A549 (cell line): ENCODE measurements around the gene KCNMA1. TPM values are rescaled to one million over a fixed set of nuclear protein-coding genes. Genes with fewer than 3 reads are reported as not detected.

Experiments
- ATAC-seq, 2 experiments: fragments of 200-7000 bp in 1 of 2; fragments of >200 bp in 1 of 2; cut with Nextera tagmentation in 1 of 2; cut with Tn5 transposase in 1 of 2; 3 replicates each; pipeline versions ENCODE4 v1.8.0 to v1.9.1; 2018 to 2020; ENCODE audit warnings: mild to moderate bottlenecking in 1 of 2, moderate library complexity in 1 of 2
- CTCF ChIA-PET: fragments of 300-600 bp; sonication (Branson Sonifier 250); formaldehyde crosslinking; extraction: SDS; loops from one replicate; lab custom pipeline; 2021; ENCODE audit warnings: antibody characterized with exemption, inconsistent platforms; lab: Yijun Ruan, JAX
- POLR2A ChIA-PET: fragments of 350-600 bp; formaldehyde crosslinking; extraction: SDS; loops from one replicate; lab custom pipeline; 2021; ENCODE audit warnings: antibody characterized with exemption, inconsistent platforms; lab: Yijun Ruan, JAX
- DNase-seq, 2 experiments: peaks; one replicate each; pipeline versions ENCODE4 v3.0.0 to v3.0.0-alpha.2; 2011 to 2016; ENCODE audit warnings: low read depth in 1 of 2, low spot score in 1 of 2
- FAIRE-seq: peaks from 2 replicates; lab custom pipeline; 2011; peaks lifted over from hg19 to GRCh38; lab: Jason Lieb, UNC
- H3K27ac ChIP-seq, 2 experiments: fragments of >200 bp; sonication (Bioruptor Twin); formaldehyde crosslinking; 3 replicates each; pipeline ENCODE4 v1.5.1; 2016 to 2017
- H3K4me1 ChIP-seq: fragments of >200 bp; sonication (Bioruptor Twin); formaldehyde crosslinking; 3 replicates; pipeline ENCODE4 v1.6.1; 2016
- H3K4me2 ChIP-seq: fragments of >200 bp; sonication (Bioruptor Twin); formaldehyde crosslinking; 3 replicates; pipeline ENCODE4 v1.6.1; 2016
- H3K4me3 ChIP-seq: fragments of >200 bp; sonication (Bioruptor Twin); formaldehyde crosslinking; 3 replicates; pipeline ENCODE4 v1.5.1; 2016
- H3K9me3 ChIP-seq: fragments of >200 bp; sonication (Bioruptor Twin); formaldehyde crosslinking; 3 replicates; pipeline ENCODE4 v1.6.1; 2016
- CTCF ChIP-seq: fragments of >200 bp; sonication (Bioruptor Twin); formaldehyde crosslinking; IDR thresholded peaks from 3 replicates; pipeline ENCODE4 v1.5.1; 2016
- E2F6 ChIP-seq: IDR thresholded peaks from 2 replicates; pipeline ENCODE4 v1.6.1; 2012; ENCODE audit warnings: low read depth, borderline replicate concordance
- EHMT2 ChIP-seq: fragments of 200-600 bp; sonication (generic); IDR thresholded peaks from 2 replicates; pipeline ENCODE4 v1.6.1; 2016; ENCODE audit warnings: antibody characterized with exemption, low read depth, mild to moderate bottlenecking, moderate library complexity
- ESRRA ChIP-seq: fragments of 150-350 bp; IDR thresholded peaks from 2 replicates; pipeline ENCODE4 v1.6.1; 2014; ENCODE audit warnings: mild to moderate bottlenecking, low read length, borderline replicate concordance
- JUNB ChIP-seq: fragments of >200 bp; sonication (Bioruptor Twin); formaldehyde crosslinking; IDR thresholded peaks from 2 replicates; pipeline ENCODE4 v1.6.1; 2016
- MAFK ChIP-seq: fragments of 450-650 bp; IDR thresholded peaks from 2 replicates; pipeline ENCODE4 v1.6.1; 2014; ENCODE audit not compliant: partially characterized antibody
- MAZ ChIP-seq: fragments of 150-350 bp; IDR thresholded peaks from 2 replicates; pipeline ENCODE4 v1.6.1; 2014; ENCODE audit warnings: antibody characterized with exemption, low read depth, low read length, borderline replicate concordance
- POLR2AphosphoS2 ChIP-seq: conservative IDR thresholded peaks from 2 replicates; pipeline ENCODE4 v1.6.1; 2012; ENCODE audit warnings: low read length, improper control_type of control experiment, inconsistent platforms
- RAD21 ChIP-seq, 2 experiments: fragments of >200 bp in 1 of 2; sonication (Bioruptor Twin) in 1 of 2; formaldehyde crosslinking in 1 of 2; IDR thresholded peaks in 1 of 2; conservative IDR thresholded peaks in 1 of 2; 2 replicates in 1 of 2; 3 replicates in 1 of 2; pipeline ENCODE4 v1.6.1; 2012 to 2018; ENCODE audit warnings: inconsistent platforms in 1 of 2
- REST ChIP-seq: fragments of 200-600 bp; sonication (generic); IDR thresholded peaks from 2 replicates; pipeline ENCODE4 v1.6.1; 2016; ENCODE audit warnings: antibody characterized with exemption, mild to moderate bottlenecking, moderate library complexity
- RNF2 ChIP-seq: fragments of 200-600 bp; sonication (generic); IDR thresholded peaks from 2 replicates; pipeline ENCODE4 v1.6.1; 2016; ENCODE audit warnings: low read depth, mild to moderate bottlenecking, antibody characterized with exemption, moderate library complexity, borderline replicate concordance
- TP53 ChIP-seq: fragments of 250-450 bp; sonication (Bioruptor Pico); IDR thresholded peaks from 2 replicates; pipeline ENCODE4 v1.5.0; 2021; ENCODE audit warnings: mild to moderate bottlenecking, moderate library complexity
- ZFP36 ChIP-seq: fragments of 450-650 bp; IDR thresholded peaks from 2 replicates; pipeline ENCODE4 v1.6.1; 2014; ENCODE audit warnings: borderline replicate concordance; ENCODE audit not compliant: partially characterized antibody
- WGBS: methylation state at CpG from one replicate; pipeline ENCODE4 v1.1.6; 2017; ENCODE audit errors: missing lambda C conversion rate; 5-methylcytosine and 5-hydroxymethylcytosine counted together
- polyA plus RNA-seq, 4 experiments: library from polyadenylated mRNA; depleted of rRNA in 3 of 4; stranded (reverse); fragments of >200 nt; fragmentation: RNase III in 1 of 4; extraction: RNeasy Plus Mini Kit Qiagen cat#74134 plus additional on column Dnase treatment in 1 of 4; gene quantifications; 2 replicates in 3 of 4; 3 replicates in 1 of 4; pipeline ENCODE4 v1.2.3, GENCODE V29; 2011 to 2017

Gene KCNMA1
- polyA plus RNA-seq, 2 of the 4 experiments (the other 2 are of a cell fraction): 14.9 to 30.6 TPM

- TF ChIP-seq CTCF (no peak), JUNB (no peak), EHMT2 (no peak), MAFK (no peak), POLR2AphosphoS2 (no peak), TP53 (no peak), RNF2 (no peak), RAD21 (conservative IDR thresholded peaks at IDR 0.05 in 1 of 2, IDR thresholded peaks at IDR 0.05 in 1 of 2) (no peak)
- ATAC-seq (no peak), DNase-seq (no peak), FAIRE-seq (no peak)
- 60% methylated on average over 10 of the region's 10 CpGs for WGBS
- Histone ChIP-seq H3K27ac (no peak overlapping the region), H3K9me3 (no peaks in the 10 kb centered on the region), H3K4me1 (no peaks in the 10 kb centered on the region), H3K4me3 (no peak overlapping the region), H3K4me2 (no peak overlapping the region)
- ChIA-PET POLR2A (no interaction called here), CTCF (interaction anchor here (1.7 to 3.5 kb wide), 2 partner anchors 10 to 12 kb away, joined by 5 to 17 read pairs; no protein-coding TSS in a partner anchor)
Observed at GRCh38 chr10:76973091-76974016, 664.3 kb downstream of the KCNMA1 start.

- 60% methylated on average over 2 of the region's 2 CpGs for WGBS
- ChIA-PET CTCF (interaction anchor here (0.8 to 1.7 kb wide), 2 partner anchors 11 to 63 kb away, joined by 3 to 5 read pairs; no protein-coding TSS in a partner anchor), POLR2A (no interaction called here)
Observed at GRCh38 chr10:76972541-76972940, 665.1 kb downstream of the KCNMA1 start.

More at GRCh38 chr10:76972541-76972940, 665.1 kb downstream of the KCNMA1 start:
- no peak for TF ChIP-seq MAZ
- no peak for TF ChIP-seq ZFP36
- TF ChIP-seq REST: no peak
- TF ChIP-seq ESRRA: no peak
- TF ChIP-seq E2F6: no peak
- no peak for TF ChIP-seq RNF2
- Histone ChIP-seq H3K9me3 (no peaks in the 10 kb centered on the region), H3K4me3 (no peak overlapping the region), H3K27ac (no peak overlapping the region), H3K4me2 (no peak overlapping the region), H3K4me1 (no peaks in the 10 kb centered on the region)
- no peak for FAIRE-seq
- ATAC-seq: no peak
- DNase-seq: no peak
